ENCODE results near the gene CXCL1. TPM values are rescaled to one million over a fixed set of nuclear protein-coding genes. Genes with fewer than 3 reads are reported as not detected.

The CXCL1 gene
- total and polyA plus RNA-seq, 2 donors (not counting 1 experiment from before 2014, with no cell fraction given), result 0.24 TPM; not detected in 1

DNA sequence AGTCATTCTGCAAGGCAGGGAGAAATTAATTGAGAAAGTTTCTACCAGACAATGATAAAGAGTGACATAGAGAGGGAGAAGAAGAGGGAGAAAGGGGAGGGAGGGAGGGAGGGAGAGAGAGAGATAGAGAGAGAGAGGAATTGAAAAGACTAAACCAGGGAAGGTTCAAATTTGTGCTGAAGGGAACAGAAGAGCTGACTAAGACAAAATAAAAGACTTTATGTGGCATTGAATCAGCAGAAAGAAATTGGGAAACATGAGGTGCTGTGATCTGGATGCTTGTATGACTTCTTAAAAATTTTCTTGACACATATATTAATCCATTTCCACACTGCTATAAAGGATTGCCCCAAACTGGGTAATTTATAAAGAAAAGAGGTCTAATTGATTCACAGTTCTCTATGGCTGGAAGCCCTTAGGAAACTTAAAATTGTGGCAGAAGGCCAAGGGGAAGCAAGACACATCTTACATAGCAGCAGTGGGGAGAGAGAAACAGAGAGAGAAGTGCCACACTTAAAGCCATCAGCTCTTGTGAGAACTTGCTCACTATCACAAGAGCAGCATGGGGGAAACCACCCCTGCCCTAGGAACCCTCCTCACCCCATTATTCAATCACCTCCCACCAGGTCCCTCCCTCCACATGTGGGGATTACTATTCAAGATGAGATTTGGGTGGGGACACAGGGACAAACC, 46.2 kb upstream of the CXCL1 start:
- Mint-ChIP-seq H3K4me1 (no peaks in the 10 kb centered on the region), H3K27me3 (no peaks in the 10 kb centered on the region), H3K9me3 (ENCODE audit: insufficient read depth) (peaks cover 2% of the 10 kb centered on the region), H3K4me3 (no peak overlapping the region), H3K27ac (no peak overlapping the region)
- Histone ChIP-seq H3K4me3 (ENCODE audit: control extremely low read depth in 1 of 5, extremely low read depth in 1 of 5, insufficient read depth in 1 of 5, low read depth in 2 of 5, low read length in 4 of 5) (no peak overlapping the region), H3K4me2 (replicated peaks; ENCODE audit: low read depth, low read length, poor library complexity, severe bottlenecking) (no peak overlapping the region), H3K27ac (ENCODE audit: low read length in 2 of 2) (no peak overlapping the region), H2AFZ (ENCODE audit: insufficient read depth, low read depth, low read length, poor library complexity, severe bottlenecking) (no peak overlapping the region), H3K4me1 (ENCODE audit: control insufficient read depth in 2 of 2, insufficient read depth in 2 of 2, low read length in 2 of 2) (no peaks in the 10 kb centered on the region), H3K79me2 (ENCODE audit: control insufficient read depth, insufficient read depth, low read length) (no peaks in the 10 kb centered on the region), H3K9me3 (ENCODE audit: control extremely low read depth in 1 of 3, control insufficient read depth in 2 of 3, insufficient read depth in 1 of 3, low read length in 2 of 3) (no peaks in the 10 kb centered on the region), H3K27me3 (replicated peaks in 1 of 4; ENCODE audit: control extremely low read depth in 1 of 4, control insufficient read depth in 3 of 4, insufficient read depth in 4 of 4, low read length in 3 of 4) (no peaks in the 10 kb centered on the region), H4K20me1 (ENCODE audit: control insufficient read depth, insufficient read depth, low read length, poor library complexity, severe bottlenecking) (no peaks in the 10 kb centered on the region), H3K36me3 (replicated peaks in 1 of 2; ENCODE audit: control extremely low read depth in 1 of 2, control insufficient read depth in 1 of 2, extremely low read depth in 1 of 2, insufficient read depth in 2 of 2, low read length in 1 of 2) (no peaks in the 10 kb centered on the region), H3K9ac (ENCODE audit: low read length) (no peak overlapping the region)
- no peak for DNase-seq
- no peak for TF ChIP-seq EZH2 (IDR thresholded peaks at IDR 0.05; ENCODE audit: borderline replicate concordance, insufficient read depth, low read depth, low read length, poor library complexity, severe bottlenecking)
- TF ChIP-seq, protein P1, sequence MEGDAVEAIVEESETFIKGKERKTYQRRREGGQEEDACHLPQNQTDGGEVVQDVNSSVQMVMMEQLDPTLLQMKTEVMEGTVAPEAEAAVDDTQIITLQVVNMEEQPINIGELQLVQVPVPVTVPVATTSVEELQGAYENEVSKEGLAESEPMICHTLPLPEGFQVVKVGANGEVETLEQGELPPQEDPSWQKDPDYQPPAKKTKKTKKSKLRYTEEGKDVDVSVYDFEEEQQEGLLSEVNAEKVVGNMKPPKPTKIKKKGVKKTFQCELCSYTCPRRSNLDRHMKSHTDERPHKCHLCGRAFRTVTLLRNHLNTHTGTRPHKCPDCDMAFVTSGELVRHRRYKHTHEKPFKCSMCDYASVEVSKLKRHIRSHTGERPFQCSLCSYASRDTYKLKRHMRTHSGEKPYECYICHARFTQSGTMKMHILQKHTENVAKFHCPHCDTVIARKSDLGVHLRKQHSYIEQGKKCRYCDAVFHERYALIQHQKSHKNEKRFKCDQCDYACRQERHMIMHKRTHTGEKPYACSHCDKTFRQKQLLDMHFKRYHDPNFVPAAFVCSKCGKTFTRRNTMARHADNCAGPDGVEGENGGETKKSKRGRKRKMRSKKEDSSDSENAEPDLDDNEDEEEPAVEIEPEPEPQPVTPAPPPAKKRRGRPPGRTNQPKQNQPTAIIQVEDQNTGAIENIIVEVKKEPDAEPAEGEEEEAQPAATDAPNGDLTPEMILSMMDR (IDR thresholded peaks at IDR 0.05), result no peak
- intact Hi-C loops (cut with micrococcal nuclease), result no loop called here
- ChIA-PET POLR2A (no interaction called here), CTCF (no interaction called here)
- no peak for ATAC-seq (ENCODE audit: low read depth)

DNA sequence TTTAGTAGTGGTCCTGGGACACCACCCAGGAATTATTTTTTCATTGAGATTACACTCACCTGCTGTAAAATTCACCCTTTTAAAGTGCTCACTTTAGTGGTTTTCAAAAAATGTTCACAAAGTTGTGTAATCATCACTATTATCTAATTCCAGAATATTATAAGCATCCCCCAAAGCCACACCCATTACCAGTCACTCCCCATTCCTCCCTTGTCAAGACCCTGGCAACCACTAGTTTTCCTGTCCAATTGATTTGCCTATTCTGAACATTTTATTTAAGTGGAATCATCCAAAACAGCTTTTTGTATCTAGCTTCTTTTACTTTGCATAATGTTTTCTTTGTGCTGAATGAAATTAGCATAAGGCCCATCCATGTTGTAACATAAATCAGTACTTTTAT, 45.4 kb upstream of the CXCL1 start:
- H4K20me1 ChIP-seq (ENCODE audit: control insufficient read depth, insufficient read depth, low read length, poor library complexity, severe bottlenecking), result no peaks in the 10 kb centered on the region
- no peak for DNase-seq
- no peaks in the 10 kb centered on the region for H3K79me2 ChIP-seq (ENCODE audit: control insufficient read depth, insufficient read depth, low read length)
- intact Hi-C loops (cut with micrococcal nuclease), result no loop called here
- no peak overlapping the region for H3K27ac ChIP-seq (ENCODE audit: low read length in 2 of 2)
- CTCF ChIA-PET, result no interaction called here
- POLR2A ChIA-PET, result no interaction called here
- H2AFZ ChIP-seq (ENCODE audit: insufficient read depth, low read depth, low read length, poor library complexity, severe bottlenecking), result no peak overlapping the region
- H3K9ac ChIP-seq (ENCODE audit: low read length), result no peak overlapping the region
- no peaks in the 10 kb centered on the region for H3K27me3 ChIP-seq (replicated peaks in 1 of 4; ENCODE audit: control extremely low read depth in 1 of 4, control insufficient read depth in 3 of 4, insufficient read depth in 4 of 4, low read length in 3 of 4)
- Mint-ChIP-seq H3K4me1 (no peaks in the 10 kb centered on the region), H3K9me3 (ENCODE audit: insufficient read depth) (peaks cover 2% of the 10 kb centered on the region), H3K4me3 (no peak overlapping the region), H3K27me3 (peaks cover under 1% of the 10 kb centered on the region), H3K27ac (no peak overlapping the region)
- H3K36me3 ChIP-seq (replicated peaks in 1 of 2; ENCODE audit: control extremely low read depth in 1 of 2, control insufficient read depth in 1 of 2, extremely low read depth in 1 of 2, insufficient read depth in 2 of 2, low read length in 1 of 2), result no peaks in the 10 kb centered on the region
- no peak overlapping the region for H3K4me2 ChIP-seq (replicated peaks; ENCODE audit: low read depth, low read length, poor library complexity, severe bottlenecking)
- no peaks in the 10 kb centered on the region for H3K4me1 ChIP-seq (ENCODE audit: control insufficient read depth in 2 of 2, insufficient read depth in 2 of 2, low read length in 2 of 2)
- ATAC-seq (ENCODE audit: low read depth), result no peak
- H3K4me3 ChIP-seq (ENCODE audit: control extremely low read depth in 1 of 5, extremely low read depth in 1 of 5, insufficient read depth in 1 of 5, low read depth in 2 of 5, low read length in 4 of 5), result no peak overlapping the region
- TF ChIP-seq EZH2 (IDR thresholded peaks at IDR 0.05; ENCODE audit: borderline replicate concordance, insufficient read depth, low read depth, low read length, poor library complexity, severe bottlenecking), result no peak
- TF ChIP-seq, protein P1 (IDR thresholded peaks at IDR 0.05), result no peak
- no peaks in the 10 kb centered on the region for H3K9me3 ChIP-seq (ENCODE audit: control extremely low read depth in 1 of 3, control insufficient read depth in 2 of 3, insufficient read depth in 1 of 3, low read length in 2 of 3)
